ENCODE measurements around the gene GALNTL6. TPM values are rescaled to one million over a fixed set of nuclear protein-coding genes. Genes with fewer than 3 reads are reported as not detected.

The GALNTL6 gene
- total and polyA plus RNA-seq, 3 donors from 2014 or later: 2.9 to 6.2 (median 4.9) TPM

GRCh38 chr4:172998527-172999469, 1185.6 kb downstream of the GALNTL6 start:
- DNase-seq: no peak
- intact Hi-C loops (cut with DNase I; ENCODE audit: low total_unique reads): no loop called here
- no peaks in the 10 kb centered on the region for H3K36me3 ChIP-seq (ENCODE audit: low read depth, missing control alignments)
- H3K27me3 ChIP-seq: no peaks in the 10 kb centered on the region
- WGBS, 2 donors: 64 to 65% methylated on average over 7 of the region's 7 CpGs
- no peak overlapping the region for H3K27ac ChIP-seq
- no peaks in the 10 kb centered on the region for H3K9me3 ChIP-seq
- no peak for TF ChIP-seq CTCF (IDR thresholded peaks at IDR 0.05)
- no peak overlapping the region for H3K4me3 ChIP-seq
- H3K4me1 ChIP-seq: no peaks in the 10 kb centered on the region

- intact Hi-C loops (cut with DNase I; ENCODE audit: low total_unique reads): no loop called here
- Histone ChIP-seq H3K4me3 (no peak overlapping the region), H3K27ac (no peak overlapping the region), H3K4me1 (peaks cover 8% of the 10 kb centered on the region), H3K36me3 (ENCODE audit: low read depth, missing control alignments) (no peaks in the 10 kb centered on the region), H3K27me3 (no peaks in the 10 kb centered on the region), H3K9me3 (no peaks in the 10 kb centered on the region)
- TF ChIP-seq CTCF (IDR thresholded peaks at IDR 0.05) (no peak), POLR2A (IDR thresholded peaks at IDR 0.05) (no peak)
- DNase-seq: no peak
Observed at GRCh38 chr4:173001571-173001970, 1188.4 kb downstream of the GALNTL6 start.

GRCh38 chr4:173002830-173003561, 1189.8 kb downstream of the GALNTL6 start:
- H3K9me3 ChIP-seq: no peaks in the 10 kb centered on the region
- no peak overlapping the region for H3K4me3 ChIP-seq
- no peak overlapping the region for H3K27ac ChIP-seq
- no peaks in the 10 kb centered on the region for H3K36me3 ChIP-seq (ENCODE audit: low read depth, missing control alignments)
- peaks cover 8% of the 10 kb centered on the region for H3K4me1 ChIP-seq
- 90 to 91% methylated on average over 6 of the region's 6 CpGs for WGBS, 2 donors
- intact Hi-C loops (cut with DNase I; ENCODE audit: low total_unique reads): no loop called here
- no peaks in the 10 kb centered on the region for H3K27me3 ChIP-seq
- TF ChIP-seq POLR2A (IDR thresholded peaks at IDR 0.05): no peak
- TF ChIP-seq CTCF (IDR thresholded peaks at IDR 0.05): no peak
- DNase-seq: no peak

GRCh38 chr4:173005912-173006633, 1192.9 kb downstream of the GALNTL6 start:
- no peak overlapping the region for H3K4me3 ChIP-seq
- no peak for DNase-seq
- intact Hi-C loops (cut with DNase I; ENCODE audit: low total_unique reads): no loop called here
- H3K27me3 ChIP-seq: no peaks in the 10 kb centered on the region
- no peaks in the 10 kb centered on the region for H3K9me3 ChIP-seq
- WGBS, 2 donors: 48 to 50% methylated on average over 3 of the region's 3 CpGs
- H3K27ac ChIP-seq: no peak overlapping the region
- H3K4me1 ChIP-seq: peaks cover 8% of the 10 kb centered on the region
- H3K36me3 ChIP-seq (ENCODE audit: low read depth, missing control alignments): no peaks in the 10 kb centered on the region
- no peak for TF ChIP-seq POLR2A (IDR thresholded peaks at IDR 0.05)
- TF ChIP-seq CTCF (IDR thresholded peaks at IDR 0.05): no peak

All from testis (tissue), 3 donors.